Natural killer cell (primary cell): ENCODE measurements around the gene FAM107B. TPM values are rescaled to one million over a fixed set of nuclear protein-coding genes. Genes with fewer than 3 reads are reported as not detected.

ENCODE experiments used
- ATAC-seq, 3 donors: fragments of 150-1000 bp in 2 of 3; fragments of 200-7000 bp in 1 of 3; cut with Tn5 transposase; 1 replicate in 1 of 3; 2 replicates in 2 of 3; pipeline ENCODE4 v1.10.0; 2021; ENCODE audit warnings: mild to moderate bottlenecking in 2 of 3, moderate library complexity in 2 of 3
- DNase-seq, 2 donors: peaks; one replicate each; pipeline versions ENCODE4 v3.0.0 to v3.0.0-alpha.2; 2013 to 2021; ENCODE audit warnings: mixed read lengths in 1 of 2
- H3K27ac ChIP-seq: one replicate; pipeline ENCODE4 v1.5.1; 2013; ENCODE audit warnings: mild to moderate bottlenecking, low read length
- H3K27me3 ChIP-seq: one replicate; pipeline ENCODE4 v1.6.1; 2013; ENCODE audit warnings: low read length; ENCODE audit not compliant: control insufficient read depth, insufficient read depth
- H3K36me3 ChIP-seq: one replicate; pipeline ENCODE4 v1.6.1; 2013; ENCODE audit warnings: low read length; ENCODE audit not compliant: control insufficient read depth, insufficient read depth
- H3K4me1 ChIP-seq: one replicate; pipeline ENCODE4 v1.6.1; 2013; ENCODE audit warnings: low read length; ENCODE audit not compliant: control insufficient read depth, insufficient read depth
- H3K4me3 ChIP-seq: one replicate; pipeline ENCODE4 v1.5.1; 2013; ENCODE audit warnings: low read length
- H3K9me3 ChIP-seq: one replicate; pipeline ENCODE4 v1.6.1; 2013; ENCODE audit warnings: low read length; ENCODE audit not compliant: control insufficient read depth, insufficient read depth
- H3K27ac Mint-ChIP-seq, 2 donors: one replicate each; pipeline ENCODE4 v1.8.0; 2022; ENCODE audit warnings: mild to moderate bottlenecking in 2 of 2, mixed read lengths in 2 of 2, moderate library complexity in 1 of 2
- H3K27me3 Mint-ChIP-seq, 2 donors: one replicate each; pipeline ENCODE4 v1.8.0; 2022; ENCODE audit warnings: low read depth in 2 of 2, mixed read lengths in 2 of 2
- H3K36me3 Mint-ChIP-seq: one replicate; pipeline ENCODE4 v1.8.0; 2022; ENCODE audit warnings: mixed read lengths
- H3K4me1 Mint-ChIP-seq, 2 donors: one replicate each; pipeline ENCODE4 v1.8.0; 2022; ENCODE audit warnings: mixed read lengths in 2 of 2
- H3K4me3 Mint-ChIP-seq: one replicate; pipeline ENCODE4 v1.8.0; 2022; ENCODE audit warnings: mild to moderate bottlenecking, moderate library complexity, mixed read lengths
- H3K9me3 Mint-ChIP-seq, 2 donors: one replicate each; pipeline ENCODE4 v1.8.0; 2022; ENCODE audit warnings: mixed read lengths in 2 of 2
- WGBS: methylation state at CpG from one replicate; pipeline ENCODE4 v1.1.7; 2013; ENCODE audit warnings: missing lambda C conversion rate; ENCODE audit not compliant: insufficient coverage; 5-methylcytosine and 5-hydroxymethylcytosine counted together
- intact Hi-C: fragments of 100-400 bp; cut with micrococcal nuclease; formaldehyde crosslinking; loops from one replicate; pipeline ENCODE4 v1.14.2; 2022
- total RNA-seq, 4 donors: library from RNA; stranded (reverse); fragments of 120-200 nt in 1 of 4; gene quantifications; one replicate each; pipeline versions ENCODE4 v1.2.3 to v1.2.4, GENCODE V29; 2013 to 2022
- TF ChIP-seq, protein P1 (sequence below): fragments of 200-600 bp; IDR thresholded peaks from one replicate; pipeline ENCODE4 v1.8.0; 2022; ENCODE audit warnings: antibody characterized with exemption

The FAM107B gene
- total RNA-seq, 3 donors from 2014 or later (not counting 1 experiment from before 2014, with no cell fraction given) = 165 to 226 (median 224) TPM

DNA sequence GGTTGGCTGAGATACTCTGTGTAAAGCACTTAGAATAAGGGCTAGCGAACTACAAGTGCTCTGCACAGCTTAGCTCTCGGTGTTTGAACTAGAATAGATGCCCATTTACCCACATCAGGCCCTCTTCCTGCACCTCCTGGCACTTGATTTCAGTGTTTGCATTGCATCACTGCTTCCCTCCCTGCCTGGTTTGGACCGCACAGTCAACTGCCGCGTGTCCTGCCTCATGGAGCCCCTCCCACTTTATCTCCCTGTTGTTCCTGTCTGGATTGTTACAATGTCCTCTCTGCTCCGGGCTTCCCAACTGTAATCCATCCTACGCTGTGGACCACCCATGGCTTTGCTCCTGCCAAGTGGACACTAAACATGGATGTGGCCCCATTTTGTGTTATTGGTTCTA, 2.3 kb downstream of the FAM107B start:
- H3K27me3 Mint-ChIP-seq = peaks cover 0 to 2% of the 10 kb centered on the region in 2 donors
- TF ChIP-seq, protein P1, sequence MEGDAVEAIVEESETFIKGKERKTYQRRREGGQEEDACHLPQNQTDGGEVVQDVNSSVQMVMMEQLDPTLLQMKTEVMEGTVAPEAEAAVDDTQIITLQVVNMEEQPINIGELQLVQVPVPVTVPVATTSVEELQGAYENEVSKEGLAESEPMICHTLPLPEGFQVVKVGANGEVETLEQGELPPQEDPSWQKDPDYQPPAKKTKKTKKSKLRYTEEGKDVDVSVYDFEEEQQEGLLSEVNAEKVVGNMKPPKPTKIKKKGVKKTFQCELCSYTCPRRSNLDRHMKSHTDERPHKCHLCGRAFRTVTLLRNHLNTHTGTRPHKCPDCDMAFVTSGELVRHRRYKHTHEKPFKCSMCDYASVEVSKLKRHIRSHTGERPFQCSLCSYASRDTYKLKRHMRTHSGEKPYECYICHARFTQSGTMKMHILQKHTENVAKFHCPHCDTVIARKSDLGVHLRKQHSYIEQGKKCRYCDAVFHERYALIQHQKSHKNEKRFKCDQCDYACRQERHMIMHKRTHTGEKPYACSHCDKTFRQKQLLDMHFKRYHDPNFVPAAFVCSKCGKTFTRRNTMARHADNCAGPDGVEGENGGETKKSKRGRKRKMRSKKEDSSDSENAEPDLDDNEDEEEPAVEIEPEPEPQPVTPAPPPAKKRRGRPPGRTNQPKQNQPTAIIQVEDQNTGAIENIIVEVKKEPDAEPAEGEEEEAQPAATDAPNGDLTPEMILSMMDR = no peak
- DNase-seq (no peak), ATAC-seq (no peak)
- no peaks in the 10 kb centered on the region for H3K9me3 ChIP-seq
- no peaks in the 10 kb centered on the region for H3K36me3 Mint-ChIP-seq
- 98% methylated on average over 7 of the region's 7 CpGs for WGBS
- H3K9me3 Mint-ChIP-seq = no peaks in the 10 kb centered on the region
- H3K4me1 Mint-ChIP-seq = peaks cover 0 to 6% of the 10 kb centered on the region in 2 donors
- no peaks in the 10 kb centered on the region for H3K4me1 ChIP-seq
- H3K27ac Mint-ChIP-seq = no peak overlapping the region
- no peaks in the 10 kb centered on the region for H3K27me3 ChIP-seq
- H3K4me3 Mint-ChIP-seq = no peak overlapping the region
- H3K4me3 ChIP-seq = no peak overlapping the region
- no peaks in the 10 kb centered on the region for H3K36me3 ChIP-seq
- no peak overlapping the region for H3K27ac ChIP-seq
- intact Hi-C loops = no loop called here

DNA sequence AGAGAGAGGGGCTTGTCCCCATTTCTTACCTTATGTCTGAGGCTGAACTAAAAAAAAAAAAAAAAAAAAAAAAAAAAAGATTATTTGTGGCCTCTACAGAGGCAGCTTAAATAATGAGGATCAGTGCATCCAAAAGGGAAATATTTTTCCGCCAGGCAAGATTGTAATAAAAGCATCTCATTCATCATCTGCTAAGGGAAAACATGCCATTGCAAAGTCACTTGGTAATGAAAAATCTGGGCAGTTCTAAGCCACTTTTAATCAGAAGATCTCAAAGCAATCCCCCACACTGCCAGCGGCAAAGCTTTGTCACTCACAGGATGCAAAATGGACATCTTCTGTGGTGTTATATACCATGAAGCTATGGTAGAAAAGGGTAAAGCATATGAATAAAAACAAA, 3.8 kb downstream of the FAM107B start:
- Mint-ChIP-seq H3K36me3 (no peaks in the 10 kb centered on the region), H3K4me1 (peaks cover 0 to 6% of the 10 kb centered on the region in 2 donors), H3K27me3 (peaks cover 0 to 2% of the 10 kb centered on the region in 2 donors), H3K4me3 (no peak overlapping the region), H3K27ac (no peak overlapping the region), H3K9me3 (no peaks in the 10 kb centered on the region)
- TF ChIP-seq, protein P1 = no peak
- ATAC-seq = no peak
- Histone ChIP-seq H3K4me1 (no peaks in the 10 kb centered on the region), H3K4me3 (no peak overlapping the region), H3K36me3 (no peaks in the 10 kb centered on the region), H3K9me3 (no peaks in the 10 kb centered on the region), H3K27me3 (no peaks in the 10 kb centered on the region), H3K27ac (no peak overlapping the region)
- intact Hi-C loops = no loop called here
- WGBS = 93% methylated on average over 1 of the region's 2 CpGs
- DNase-seq = no peak

DNA sequence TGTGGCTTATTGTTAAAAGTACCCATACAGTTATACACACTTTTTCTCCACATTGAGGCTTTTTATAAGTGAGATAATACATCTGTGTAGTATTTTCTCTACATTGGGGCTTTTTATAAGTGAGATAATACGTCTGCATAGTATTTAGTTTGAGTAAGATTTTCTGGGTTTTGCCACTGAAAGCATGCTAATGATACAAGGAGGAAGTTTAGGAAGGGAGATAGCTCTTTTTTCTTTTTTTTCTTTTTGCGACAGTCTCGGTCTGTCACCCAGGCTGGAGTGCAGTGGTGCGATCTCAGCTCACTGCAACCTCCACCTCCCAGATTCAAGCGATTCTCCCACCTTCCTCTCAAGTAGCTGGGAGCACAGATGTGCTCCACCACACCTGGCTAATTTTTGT, 13.3 kb downstream of the FAM107B start:
- WGBS = 59% methylated on average over 4 of the region's 5 CpGs
- no peak overlapping the region for H3K4me3 Mint-ChIP-seq
- no peak for DNase-seq

More for the DNA sequence above, 13.3 kb downstream of the FAM107B start:
- Mint-ChIP-seq H3K9me3 (no peaks in the 10 kb centered on the region), H3K36me3 (no peaks in the 10 kb centered on the region), H3K27me3 (no peaks in the 10 kb centered on the region), H3K4me1 (peaks cover 15 to 18% of the 10 kb centered on the region in 2 donors), H3K27ac (no peak overlapping the region)
- H3K27me3 ChIP-seq = peaks cover 2% of the 10 kb centered on the region
- H3K9me3 ChIP-seq = no peaks in the 10 kb centered on the region
- intact Hi-C loops = no loop called here
- TF ChIP-seq, protein P1 = no peak
- no peak overlapping the region for H3K27ac ChIP-seq
- no peak overlapping the region for H3K4me3 ChIP-seq
- H3K4me1 ChIP-seq = peaks cover 10% of the 10 kb centered on the region
- no peaks in the 10 kb centered on the region for H3K36me3 ChIP-seq
- no peak for ATAC-seq
